NCI-H187 treated with DMSO at 0.1 percent for 48 hours (cell line): ENCODE measurements around the gene AKAP9.
"Not testable (repeated sequence)": the region's sequence is repeated elsewhere in the genome, so short reads cannot be mapped to it uniquely, and the experiment has no call there.

ENCODE experiments used
- DNase-seq: peaks from one replicate; lab custom pipeline; 2025; lab: John Stamatoyannopoulos, UW

AKAP9 gene

GRCh38 chr7:91940572-91941341 lies at the start of gene AKAP9:
TSS of gene AKAP9 (plus strand) at chr7:91940862. CDS start at chr7:91941100, 238 bp downstream.
- DNase-seq = peak; percentile 53

GRCh38 chr7:91892099-91892705 lies 48.5 kb upstream of the AKAP9 start:
- DNase-seq = no peak

GRCh38 chr7:91892821-91893340 lies 47.8 kb upstream of the AKAP9 start:
- DNase-seq = no peak

GRCh38 chr7:91893699-91894098 lies 47.0 kb upstream of the AKAP9 start:
- not testable (repeated sequence) for DNase-seq

GRCh38 chr7:91894781-91895480 lies 45.7 kb upstream of the AKAP9 start:
- no peak for DNase-seq

GRCh38 chr7:91898240-91898992 lies 42.2 kb upstream of the AKAP9 start:
- no peak for DNase-seq

GRCh38 chr7:91899563-91899962 lies 41.1 kb upstream of the AKAP9 start:
- no peak for DNase-seq

GRCh38 chr7:91910171-91910570 lies 30.5 kb upstream of the AKAP9 start:
- DNase-seq = no peak

- DNase-seq = no peak
These were observed 29.5 kb upstream of the AKAP9 start for GRCh38 chr7:91911121-91911520.

- no peak for DNase-seq
These were observed 28.2 kb upstream of the AKAP9 start for GRCh38 chr7:91912494-91912893.

GRCh38 chr7:91913612-91914011 lies 27.1 kb upstream of the AKAP9 start:
- no peak for DNase-seq

- DNase-seq = no peak
These were observed 25.1 kb upstream of the AKAP9 start for GRCh38 chr7:91915401-91916050.

GRCh38 chr7:91916051-91916440 lies 24.6 kb upstream of the AKAP9 start:
- DNase-seq = no peak

GRCh38 chr7:91918356-91918755 lies 22.3 kb upstream of the AKAP9 start:
- no peak for DNase-seq

- DNase-seq = no peak
These were observed 17.8 kb upstream of the AKAP9 start for GRCh38 chr7:91922857-91923256.

- no peak for DNase-seq
These were observed 12.8 kb upstream of the AKAP9 start for GRCh38 chr7:91927912-91928311.

- no peak for DNase-seq
These were observed 11.2 kb upstream of the AKAP9 start for GRCh38 chr7:91929463-91929862.

GRCh38 chr7:91940171-91940570 lies 491 bp upstream of the AKAP9 start:
- DNase-seq = no peak

- no peak for DNase-seq
These were observed 788 bp downstream of the AKAP9 start for GRCh38 chr7:91941450-91941849.

GRCh38 chr7:91942312-91942711 lies 1.6 kb downstream of the AKAP9 start:
- DNase-seq = no peak

- not testable (repeated sequence) for DNase-seq
These were observed 4.3 kb downstream of the AKAP9 start for GRCh38 chr7:91944970-91945369.

- no peak for DNase-seq
These were observed 4.8 kb downstream of the AKAP9 start for GRCh38 chr7:91945476-91945875.
